Dendritic cell treated with granulocyte-macrophage colony-stimulating factor and Interleukin-4, amounts not matched to agents 40 ng/mL and 50 ng/mL, for 4 days (primary cell): ENCODE measurements around the gene TPRKB.
"Not testable (repeated sequence)": the region's sequence is repeated elsewhere in the genome, so short reads cannot be mapped to it uniquely, and the experiment has no call there.

Experiments
- H3K27ac Mint-ChIP-seq: one replicate; pipeline ENCODE4 v1.8.0; 2022; ENCODE audit warnings: mild to moderate bottlenecking, mixed read lengths
- H3K27me3 Mint-ChIP-seq: one replicate; pipeline ENCODE4 v1.8.0; 2022; ENCODE audit warnings: mild to moderate bottlenecking, mixed read lengths
- H3K36me3 Mint-ChIP-seq: one replicate; pipeline ENCODE4 v1.8.0; 2022; ENCODE audit warnings: low read depth, mixed read lengths
- H3K4me1 Mint-ChIP-seq: one replicate; pipeline ENCODE4 v1.8.0; 2022; ENCODE audit warnings: low read depth, mixed read lengths
- H3K4me3 Mint-ChIP-seq: one replicate; pipeline ENCODE4 v1.8.0; 2022; ENCODE audit warnings: mild to moderate bottlenecking, moderate library complexity, mixed read lengths
- H3K9me3 Mint-ChIP-seq: one replicate; pipeline ENCODE4 v1.8.0; 2022; ENCODE audit warnings: mixed read lengths
- intact Hi-C: fragments of 100-400 bp; cut with micrococcal nuclease; formaldehyde crosslinking; loops from one replicate; pipeline ENCODE4 v1.15.0; 2022

TPRKB gene

DNA sequence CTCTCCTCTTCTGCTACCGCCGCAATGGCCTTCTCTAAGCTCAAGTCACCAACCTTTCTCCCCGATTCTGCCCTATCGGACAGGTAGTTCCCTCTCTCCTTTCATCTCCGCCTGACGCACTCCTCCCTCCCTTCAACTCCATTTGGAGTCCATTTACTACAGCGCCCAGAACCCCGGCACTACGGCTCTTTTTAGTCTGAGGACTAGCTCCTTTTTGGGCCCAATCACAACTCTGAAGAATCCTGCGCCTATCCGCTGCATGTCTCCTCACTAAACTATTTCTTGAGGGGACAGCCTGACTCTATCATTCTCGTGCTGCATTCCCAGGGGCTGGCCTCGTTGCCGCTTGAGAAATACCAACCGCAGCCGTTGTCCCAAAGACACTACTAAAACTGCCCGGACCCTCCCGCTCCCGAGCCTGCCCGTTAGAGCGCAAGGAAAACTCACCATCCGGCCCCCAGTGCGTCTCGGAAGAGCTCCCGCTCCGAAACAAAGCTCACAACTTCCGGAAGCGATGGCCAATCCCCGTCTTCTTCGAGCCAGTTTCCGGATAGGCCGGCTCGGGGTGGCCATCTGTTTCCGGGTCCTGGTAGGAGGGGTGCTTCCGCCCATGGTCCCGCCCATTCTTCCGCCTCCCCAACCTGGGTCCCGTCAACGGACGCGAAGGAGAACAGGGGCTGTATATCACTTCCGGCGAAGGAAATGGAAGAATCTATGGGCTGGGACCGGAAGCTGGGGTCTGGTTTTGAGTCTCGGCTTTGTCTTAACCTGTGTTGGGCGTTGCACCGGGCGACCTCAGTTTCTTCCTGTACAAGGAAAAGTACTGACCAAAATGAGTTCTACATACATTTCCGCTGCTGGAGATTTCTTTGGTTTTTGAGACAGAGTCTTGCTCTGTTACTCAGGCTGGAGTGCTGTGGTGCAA, at the start of gene TPRKB:
TPRKB (minus strand) TSS at position 491 of the 925 bp plus-strand sequence. CDS start 2,776 bp downstream, outside the sequence.
- H3K27me3 Mint-ChIP-seq: peaks cover 2% of the 10 kb centered on the region
- intact Hi-C loops: loop anchor here (1.0 to 10.0 kb wide), 3 partner anchors 21 to 52 kb away; no protein-coding TSS in a partner anchor
- H3K4me1 Mint-ChIP-seq: peaks cover 14% of the 10 kb centered on the region
- H3K36me3 Mint-ChIP-seq: peaks cover 57% of the 10 kb centered on the region
- H3K4me3 Mint-ChIP-seq: peak within 1 kb of the TSS; percentile 86
- peaks cover 7% of the 10 kb centered on the region for H3K9me3 Mint-ChIP-seq
- H3K27ac Mint-ChIP-seq: peak within 1 kb of the TSS; percentile 83

DNA sequence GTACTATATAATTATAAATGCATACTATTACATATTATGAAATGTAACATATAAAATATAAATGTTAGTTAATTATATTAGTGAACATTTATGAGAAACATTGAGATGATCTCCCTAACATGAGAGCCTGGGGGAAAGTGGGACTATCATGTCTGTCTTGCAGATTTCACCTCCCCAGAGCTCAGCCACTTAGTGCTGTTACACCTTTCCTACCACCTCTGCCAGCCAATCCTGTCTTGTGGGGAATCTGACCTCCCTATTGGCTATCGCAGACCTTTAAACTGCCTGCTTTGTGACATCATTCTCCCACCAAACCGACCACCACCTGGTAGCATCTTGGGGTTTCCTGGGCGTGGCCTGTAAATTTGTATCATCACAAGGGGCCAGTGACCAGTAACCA, 46.7 kb upstream of the TPRKB start, which contains the start of gene C2orf78:
C2orf78 (plus strand) TSS at position 301 of the 400 bp plus-strand sequence. CDS start 127 bp downstream, outside the sequence.
- H3K27ac Mint-ChIP-seq, intact Hi-C loops, H3K4me3 Mint-ChIP-seq, H3K27me3 Mint-ChIP-seq, H3K4me1 Mint-ChIP-seq, H3K36me3 Mint-ChIP-seq, H3K9me3 Mint-ChIP-seq: not testable (repeated sequence)

DNA sequence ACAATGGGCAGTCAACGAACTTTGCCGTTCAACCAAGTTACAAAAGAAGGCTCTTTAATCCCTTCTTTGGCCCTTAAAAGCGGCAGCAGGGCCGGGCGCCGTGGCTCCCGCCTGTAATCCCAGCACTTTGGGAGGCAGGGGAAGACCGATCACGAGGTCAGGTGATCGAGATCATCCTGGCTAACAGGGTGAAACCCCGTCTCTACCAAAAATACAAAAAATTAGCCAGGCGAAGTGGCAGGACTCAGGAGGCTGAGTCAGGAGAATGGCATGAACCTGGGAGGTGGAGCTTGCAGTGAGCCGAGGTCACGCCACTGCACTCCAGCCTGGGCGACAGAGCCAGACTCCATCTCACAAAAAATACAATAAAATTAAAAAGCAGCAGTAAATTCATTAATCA, 46.3 kb upstream of the TPRKB start:
- intact Hi-C loops, H3K27ac Mint-ChIP-seq, H3K27me3 Mint-ChIP-seq, H3K9me3 Mint-ChIP-seq, H3K4me1 Mint-ChIP-seq, H3K4me3 Mint-ChIP-seq: not testable (repeated sequence)
- H3K36me3 Mint-ChIP-seq: peaks cover 13% of the 10 kb centered on the region

GRCh38 chr2:73780237-73780582, 43.1 kb upstream of the TPRKB start:
- Mint-ChIP-seq H3K9me3 (no peaks in the 10 kb centered on the region), H3K4me3 (peak overlapping the region; percentile 94), H3K27ac (peak overlapping the region; percentile 93), H3K27me3 (peaks cover 4% of the 10 kb centered on the region), H3K4me1 (peaks cover 23% of the 10 kb centered on the region), H3K36me3 (peaks cover 38% of the 10 kb centered on the region)
- intact Hi-C loops: no loop called here

DNA sequence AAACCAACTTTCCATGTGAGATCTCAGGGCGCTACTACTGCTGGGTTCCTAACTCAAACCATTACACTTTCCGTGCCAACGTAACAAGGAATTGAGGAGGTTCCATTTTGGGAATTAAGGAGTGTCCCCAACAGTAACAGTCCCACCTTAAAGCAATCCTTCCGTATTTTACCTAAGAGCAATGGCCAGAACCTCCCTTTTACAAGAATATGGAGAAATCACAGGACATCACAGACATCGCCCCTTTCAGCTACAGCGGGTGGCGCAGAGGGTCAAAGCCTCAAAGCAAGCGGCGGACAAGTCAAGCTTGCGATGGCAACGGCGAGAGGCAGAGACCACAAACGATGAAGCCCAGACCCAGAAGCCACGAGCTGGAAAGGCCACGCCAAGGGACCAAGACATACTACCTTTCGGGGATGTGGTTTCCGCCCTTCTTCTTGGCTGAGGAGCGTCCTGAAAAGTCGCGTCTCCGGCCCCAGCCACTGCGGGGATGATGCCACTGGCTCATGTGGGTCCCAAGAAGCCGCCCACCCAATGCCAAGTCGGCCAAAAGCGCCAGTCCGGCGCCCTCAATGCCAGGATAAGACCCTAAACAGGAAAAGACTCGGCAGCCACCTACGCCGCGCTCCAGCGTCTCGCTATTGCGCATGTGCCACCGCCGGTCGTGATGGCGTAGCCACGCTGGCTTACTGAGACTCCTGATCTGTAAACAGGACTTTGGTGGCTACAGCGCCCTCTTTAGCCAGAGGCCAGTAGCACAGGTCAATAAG, 42.5 kb upstream of the TPRKB start, which contains the start of gene DUSP11:
DUSP11 (minus strand) TSS at position 637 of the 770 bp plus-strand sequence; CDS start at position 508, 129 bp downstream.
- intact Hi-C loops: no loop called here
- Mint-ChIP-seq H3K27ac (peak within 1 kb of the TSS; percentile 93), H3K4me3 (peak within 1 kb of the TSS; percentile 94), H3K9me3 (no peaks in the 10 kb centered on the region), H3K4me1 (peaks cover 23% of the 10 kb centered on the region), H3K36me3 (peaks cover 43% of the 10 kb centered on the region), H3K27me3 (peaks cover 4% of the 10 kb centered on the region)

DNA sequence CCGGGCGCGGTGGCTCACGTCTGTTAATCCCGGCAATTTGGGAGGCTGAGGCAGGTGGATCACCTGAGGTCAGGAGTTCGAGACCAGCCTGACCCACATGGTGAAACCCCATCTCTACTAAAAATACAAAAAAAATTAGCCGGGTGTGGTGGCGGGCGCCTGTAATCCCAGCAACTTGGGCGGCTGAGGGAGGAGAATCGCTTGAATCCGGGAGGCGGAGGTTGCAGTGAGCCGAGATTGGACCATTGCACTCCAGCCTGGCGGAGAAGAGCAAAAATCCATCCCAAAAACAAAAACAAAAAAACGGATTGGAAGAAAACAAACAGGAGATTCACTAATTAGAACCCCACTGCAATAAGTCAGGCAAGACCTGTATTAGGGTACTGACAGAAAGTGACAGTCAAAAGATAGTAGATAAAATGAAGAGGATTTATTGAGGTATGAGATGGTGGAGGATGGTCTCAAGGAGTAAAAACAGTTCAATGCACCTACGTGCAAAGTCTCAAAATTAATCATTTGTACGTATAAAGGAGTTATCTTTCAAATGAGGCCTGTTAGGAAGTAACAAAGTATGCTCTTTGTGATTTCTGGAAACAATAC, 41.8 kb upstream of the TPRKB start:
- Mint-ChIP-seq H3K4me3 (peak overlapping the region; percentile 94), H3K36me3 (peaks cover 50% of the 10 kb centered on the region), H3K27ac (peak overlapping the region; percentile 93), H3K4me1 (peaks cover 23% of the 10 kb centered on the region)
- intact Hi-C loops, H3K27me3 Mint-ChIP-seq, H3K9me3 Mint-ChIP-seq: not testable (repeated sequence)

DNA sequence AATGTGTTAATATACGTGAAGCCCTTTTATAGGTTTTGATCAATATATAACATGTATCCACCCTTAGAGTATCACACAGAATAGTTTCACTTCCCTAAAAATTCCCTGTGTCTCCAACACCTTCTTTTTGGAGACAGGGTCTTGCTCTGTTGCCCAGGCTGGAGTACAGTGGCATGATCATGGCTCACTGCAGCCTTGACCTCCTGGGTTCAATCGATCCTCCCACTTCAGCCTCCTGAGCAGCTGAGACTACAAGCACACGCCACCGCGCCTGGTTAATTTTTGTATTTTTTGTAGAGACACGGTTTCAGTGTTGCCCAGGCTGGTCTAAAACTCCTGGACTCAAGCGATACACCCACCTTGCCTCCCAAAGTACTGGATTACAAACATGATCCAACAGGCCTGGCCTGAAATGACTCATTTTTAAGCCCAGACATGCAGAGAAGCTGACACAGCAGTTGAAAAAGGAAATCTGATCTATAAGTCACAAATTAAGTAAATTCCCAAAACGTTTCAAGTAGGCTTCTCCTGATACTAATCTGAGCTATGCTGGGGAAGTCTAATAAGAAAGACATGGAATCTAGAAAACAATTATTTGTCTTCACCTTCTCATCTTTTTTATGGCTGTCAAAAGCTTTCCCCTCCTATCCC, 39.8 kb upstream of the TPRKB start:
- H3K36me3 Mint-ChIP-seq: peaks cover 70% of the 10 kb centered on the region
- no peak overlapping the region for H3K4me3 Mint-ChIP-seq
- H3K4me1 Mint-ChIP-seq: peaks cover 23% of the 10 kb centered on the region
- H3K27me3 Mint-ChIP-seq: no peaks in the 10 kb centered on the region
- intact Hi-C loops: no loop called here
- peak overlapping the region; percentile 9 for H3K27ac Mint-ChIP-seq
- no peaks in the 10 kb centered on the region for H3K9me3 Mint-ChIP-seq

GRCh38 chr2:73776381-73776780, 39.2 kb upstream of the TPRKB start:
- Mint-ChIP-seq H3K36me3 (peaks cover 76% of the 10 kb centered on the region), H3K27ac (no peak overlapping the region), H3K27me3 (no peaks in the 10 kb centered on the region), H3K9me3 (no peaks in the 10 kb centered on the region), H3K4me1 (peaks cover 23% of the 10 kb centered on the region), H3K4me3 (no peak overlapping the region)
- intact Hi-C loops: no loop called here

DNA sequence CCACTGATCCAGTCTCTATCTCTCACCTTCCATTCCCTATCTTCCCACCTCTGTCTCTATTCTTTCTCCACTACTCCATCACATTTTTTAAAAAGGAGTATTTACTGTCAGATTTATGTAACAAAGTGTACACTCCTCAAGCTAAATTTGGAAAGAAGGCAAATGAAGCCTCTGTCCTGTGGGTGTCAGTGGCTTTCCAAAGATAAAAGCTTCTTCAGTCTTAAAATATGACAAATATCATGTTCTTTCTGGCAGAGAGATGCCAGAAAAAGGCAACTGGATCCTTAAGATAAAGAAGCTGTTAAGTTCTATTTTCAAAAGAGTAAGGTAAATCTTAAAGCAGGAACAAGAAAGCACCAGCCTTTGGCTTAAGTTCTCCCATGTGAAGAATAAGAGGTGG, 35.7 kb upstream of the TPRKB start:
- Mint-ChIP-seq H3K4me3 (no peak overlapping the region), H3K27ac (no peak overlapping the region), H3K27me3 (no peaks in the 10 kb centered on the region), H3K4me1 (peaks cover 10% of the 10 kb centered on the region), H3K9me3 (no peaks in the 10 kb centered on the region), H3K36me3 (peaks cover 93% of the 10 kb centered on the region)
- intact Hi-C loops: no loop called here

GRCh38 chr2:73770725-73771124, 33.6 kb upstream of the TPRKB start:
- intact Hi-C loops: no loop called here
- H3K9me3 Mint-ChIP-seq: no peaks in the 10 kb centered on the region
- no peak overlapping the region for H3K27ac Mint-ChIP-seq
- peaks cover 97% of the 10 kb centered on the region for H3K36me3 Mint-ChIP-seq
- no peak overlapping the region for H3K4me3 Mint-ChIP-seq
- no peaks in the 10 kb centered on the region for H3K4me1 Mint-ChIP-seq
- no peaks in the 10 kb centered on the region for H3K27me3 Mint-ChIP-seq

DNA sequence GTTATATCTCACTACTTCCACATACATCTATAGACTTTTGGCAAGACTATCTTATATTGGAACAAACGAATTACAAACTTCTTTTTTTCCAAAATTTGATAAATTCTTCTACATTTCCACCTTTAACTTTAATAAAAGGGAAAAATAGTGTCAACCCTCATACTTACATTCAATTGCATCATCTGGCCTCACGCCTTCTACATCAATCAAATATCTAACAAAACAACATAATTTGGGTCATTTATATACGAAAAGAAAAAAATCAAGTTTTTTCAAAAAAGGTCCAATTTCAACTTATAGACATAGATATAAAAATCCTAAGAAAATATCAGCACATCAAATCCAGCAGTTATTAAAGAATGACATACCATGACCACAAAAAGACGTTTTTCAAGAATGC, 29.8 kb upstream of the TPRKB start:
- intact Hi-C loops: no loop called here
- Mint-ChIP-seq H3K27me3 (no peaks in the 10 kb centered on the region), H3K4me1 (no peaks in the 10 kb centered on the region), H3K36me3 (peaks cover 96% of the 10 kb centered on the region), H3K27ac (no peak overlapping the region), H3K9me3 (no peaks in the 10 kb centered on the region), H3K4me3 (no peak overlapping the region)

DNA sequence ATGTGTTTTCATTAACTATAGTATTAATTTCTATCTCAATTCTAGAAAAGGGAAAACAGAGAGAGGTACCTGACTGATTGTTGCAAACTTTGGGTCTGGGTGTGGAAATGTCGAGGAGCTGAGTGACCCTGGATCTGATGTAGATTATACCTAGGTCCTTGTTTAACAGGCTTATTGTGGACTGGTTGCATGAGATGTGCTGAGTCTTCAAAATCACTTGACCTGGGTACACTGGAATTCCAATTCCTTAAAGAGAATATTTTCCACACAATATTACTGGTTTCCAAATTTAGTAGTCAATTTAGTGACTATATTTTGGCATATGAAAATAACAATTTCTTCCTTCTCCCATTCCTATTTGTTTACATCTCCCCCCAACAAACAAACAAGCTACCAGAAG, 29.2 kb upstream of the TPRKB start:
- Mint-ChIP-seq H3K9me3 (no peaks in the 10 kb centered on the region), H3K4me1 (no peaks in the 10 kb centered on the region), H3K4me3 (no peak overlapping the region), H3K27ac (no peak overlapping the region), H3K27me3 (no peaks in the 10 kb centered on the region), H3K36me3 (peaks cover 96% of the 10 kb centered on the region)
- intact Hi-C loops: no loop called here

DNA sequence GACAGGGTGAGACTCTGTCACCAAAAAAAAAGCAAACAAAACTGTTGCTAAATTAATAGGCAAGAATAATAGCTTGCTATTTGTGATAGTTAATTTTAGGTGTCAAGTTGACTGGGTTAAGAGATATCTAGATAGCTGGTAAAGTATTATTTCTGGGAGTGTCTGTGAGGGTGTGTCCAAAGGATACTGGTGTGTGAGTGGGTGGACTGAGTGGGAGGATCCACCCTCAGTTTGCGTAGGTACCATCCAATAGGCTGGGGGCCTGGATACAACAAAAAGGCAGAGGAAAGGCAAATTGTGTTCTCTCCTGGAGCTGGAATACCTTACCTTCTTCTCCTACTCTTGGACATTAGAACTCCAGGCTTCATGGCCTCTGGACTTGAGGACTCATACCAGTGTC, 27.8 kb upstream of the TPRKB start:
- Mint-ChIP-seq H3K9me3 (no peaks in the 10 kb centered on the region), H3K36me3 (peaks cover 96% of the 10 kb centered on the region)

More for the DNA sequence above, 27.8 kb upstream of the TPRKB start:
- Mint-ChIP-seq H3K27me3 (no peaks in the 10 kb centered on the region), H3K4me1 (no peaks in the 10 kb centered on the region), H3K4me3 (no peak overlapping the region), H3K27ac (no peak overlapping the region)
- intact Hi-C loops: no loop called here
